ENCODE measurements around the gene RAB30.
A peak's percentile ranks its signal among the peaks of the same experiment; 100 is the strongest.
"Not testable (repeated sequence)": the region's sequence is repeated elsewhere in the genome, so short reads cannot be mapped to it uniquely, and the experiment has no call there.

The RAB30 gene

DNA sequence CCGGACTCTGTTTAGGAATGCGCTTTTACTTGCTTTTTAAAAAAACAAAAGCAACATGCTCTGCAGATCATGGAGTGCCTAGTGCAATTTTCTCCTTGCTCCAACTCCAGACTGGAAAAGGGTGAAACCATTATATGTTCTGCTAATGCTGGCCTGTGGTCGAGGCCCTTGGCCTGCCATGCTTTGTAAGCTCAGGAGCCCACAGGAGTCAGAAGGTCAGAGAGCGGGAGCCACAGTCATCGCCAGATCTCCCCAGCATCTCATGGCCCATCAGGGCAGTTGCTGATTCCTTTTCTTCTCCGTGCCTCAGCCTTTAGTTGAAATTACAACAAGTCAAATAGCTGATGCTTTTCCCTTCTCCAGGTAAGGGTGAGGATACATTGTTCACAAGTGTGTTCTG is 89.8 kb downstream of the RAB30 start:
- no peak for DNase-seq (ENCODE audit: low read depth)

GRCh38 chr11:82980947-82981346 is 90.8 kb downstream of the RAB30 start:
- no peak for DNase-seq (ENCODE audit: low read depth)

GRCh38 chr11:82980292-82980691 is 91.4 kb downstream of the RAB30 start:
- no peak for DNase-seq (ENCODE audit: low read depth)

- no peak for DNase-seq (ENCODE audit: low read depth)
These were observed 91.9 kb downstream of the RAB30 start for GRCh38 chr11:82979824-82980223.

DNA sequence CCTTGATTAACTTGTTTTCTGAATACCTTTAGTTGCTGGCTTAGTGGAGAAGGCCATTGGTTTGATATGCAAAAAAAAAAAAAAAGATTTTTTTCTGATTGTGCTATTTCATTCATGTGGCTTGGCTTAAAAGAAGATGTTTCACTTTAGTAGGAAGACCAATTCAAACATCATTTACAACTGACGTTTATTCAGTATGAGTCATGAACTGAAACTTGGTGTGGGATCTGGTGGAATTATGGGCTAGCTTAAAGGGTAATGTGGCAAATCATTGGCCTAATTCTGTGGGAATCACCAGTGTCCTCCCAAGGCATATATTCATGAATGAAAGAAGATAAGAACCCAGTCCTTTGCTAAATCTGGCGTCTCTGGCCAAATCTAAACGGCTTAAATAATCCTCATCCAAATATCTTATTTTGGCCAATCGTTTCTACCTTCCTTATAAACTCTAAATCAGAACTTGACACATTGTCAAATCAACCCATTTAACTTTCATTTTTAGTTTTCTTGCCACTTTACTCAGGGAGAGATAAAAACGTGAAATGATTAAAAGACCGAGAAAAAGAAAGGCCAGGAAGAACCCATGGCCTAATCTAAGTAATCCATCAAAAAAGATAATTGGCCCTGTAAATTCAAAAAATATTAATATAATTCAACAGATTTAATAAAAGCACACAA is 93.1 kb downstream of the RAB30 start:
- no peak for DNase-seq (ENCODE audit: low read depth)

GRCh38 chr11:82976786-82977185 is 94.9 kb downstream of the RAB30 start:
- DNase-seq (ENCODE audit: low read depth): no peak

GRCh38 chr11:82975882-82976281 is 95.8 kb downstream of the RAB30 start:
- no peak for DNase-seq (ENCODE audit: low read depth)

DNA sequence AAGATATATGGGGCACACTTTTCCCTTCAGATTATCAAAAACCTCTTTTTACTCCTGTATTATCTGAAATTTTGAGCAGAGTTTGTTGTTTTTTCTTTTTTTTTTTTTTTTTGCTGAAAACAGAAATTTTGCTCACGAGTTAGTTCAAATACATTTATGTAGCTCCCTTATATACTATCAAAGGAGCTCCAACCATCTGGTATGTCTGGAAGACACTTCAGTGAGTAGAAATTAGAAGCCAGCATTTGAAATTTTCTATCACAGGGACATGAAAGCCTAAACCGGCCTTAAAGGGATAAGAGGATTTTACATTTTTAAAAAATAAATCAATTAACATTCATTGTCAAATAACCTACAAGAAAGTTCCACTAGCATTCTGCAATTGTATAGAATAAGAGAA is 96.8 kb downstream of the RAB30 start:
- DNase-seq (ENCODE audit: low read depth): no peak

DNA sequence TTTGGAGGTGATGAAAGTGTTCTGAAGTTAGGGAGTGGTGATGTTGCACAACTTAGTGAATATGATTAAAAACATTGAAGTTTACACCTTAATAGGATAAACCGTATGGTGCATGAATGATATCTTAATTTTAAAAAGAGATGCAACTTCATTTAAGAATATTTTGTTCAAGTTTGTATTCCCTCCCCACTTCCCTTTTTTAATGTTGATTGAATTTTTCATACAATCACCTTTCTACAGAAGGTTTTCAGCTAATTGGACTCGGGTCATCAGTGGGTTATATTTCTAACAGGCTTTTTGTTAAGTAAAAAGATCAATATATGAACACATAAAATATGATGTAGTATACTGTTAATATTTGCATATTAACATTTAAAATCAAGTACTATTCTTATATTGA is 97.6 kb downstream of the RAB30 start:
- DNase-seq (ENCODE audit: low read depth): no peak

- DNase-seq (ENCODE audit: low read depth): no peak
These were observed 99.6 kb downstream of the RAB30 start for GRCh38 chr11:82972103-82972502.

- DNase-seq (ENCODE audit: low read depth): not testable (repeated sequence)
These were observed 100.2 kb downstream of the RAB30 start for GRCh38 chr11:82971519-82971946.

- not testable (repeated sequence) for DNase-seq (ENCODE audit: low read depth)
These were observed 101.1 kb downstream of the RAB30 start for GRCh38 chr11:82970507-82971083.

GRCh38 chr11:82969811-82970210 is 101.9 kb downstream of the RAB30 start:
- no peak for DNase-seq (ENCODE audit: low read depth)

DNA sequence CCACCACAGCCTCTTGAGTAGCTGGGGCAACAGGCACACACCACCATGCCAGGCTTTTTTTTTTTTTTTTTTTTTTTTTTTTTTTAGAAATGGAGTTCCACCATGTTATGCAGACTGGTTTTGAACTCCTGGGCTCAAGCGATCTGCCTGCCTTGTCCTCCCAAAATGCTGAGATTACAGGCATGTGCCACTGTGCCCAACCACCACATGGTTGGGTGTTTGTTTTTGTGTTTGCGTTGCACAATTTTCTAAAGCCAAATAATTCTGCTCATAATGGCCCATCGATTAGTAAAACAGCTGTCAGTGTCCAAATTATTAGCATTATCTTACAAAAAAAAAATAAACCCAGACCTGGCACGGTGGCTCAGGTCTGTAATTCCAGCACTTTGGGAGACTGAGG is 104.3 kb downstream of the RAB30 start:
- no peak for DNase-seq (ENCODE audit: low read depth)

DNA sequence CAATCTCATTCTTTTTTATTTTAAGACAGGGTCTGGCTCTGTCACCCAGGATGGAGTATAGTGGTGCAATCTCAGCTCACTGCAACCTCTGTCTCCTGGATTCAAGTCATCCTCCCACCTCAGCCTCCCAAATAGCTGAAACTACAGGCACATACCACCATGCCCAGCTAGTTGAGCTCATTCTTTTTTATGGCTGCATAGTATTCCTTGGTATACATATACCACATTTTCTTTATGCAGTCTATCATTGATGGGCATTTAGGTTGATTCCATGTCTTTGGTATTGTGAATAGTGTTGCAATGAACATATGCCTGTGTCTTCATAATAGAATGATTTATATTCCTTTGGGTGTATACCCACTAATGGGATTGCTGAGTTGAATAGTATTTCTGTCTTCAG is 109.7 kb downstream of the RAB30 start:
- DNase-seq (ENCODE audit: low read depth): not testable (repeated sequence)

- DNase-seq (ENCODE audit: low read depth): no peak
These were observed 110.9 kb downstream of the RAB30 start for GRCh38 chr11:82960779-82961143.

DNA sequence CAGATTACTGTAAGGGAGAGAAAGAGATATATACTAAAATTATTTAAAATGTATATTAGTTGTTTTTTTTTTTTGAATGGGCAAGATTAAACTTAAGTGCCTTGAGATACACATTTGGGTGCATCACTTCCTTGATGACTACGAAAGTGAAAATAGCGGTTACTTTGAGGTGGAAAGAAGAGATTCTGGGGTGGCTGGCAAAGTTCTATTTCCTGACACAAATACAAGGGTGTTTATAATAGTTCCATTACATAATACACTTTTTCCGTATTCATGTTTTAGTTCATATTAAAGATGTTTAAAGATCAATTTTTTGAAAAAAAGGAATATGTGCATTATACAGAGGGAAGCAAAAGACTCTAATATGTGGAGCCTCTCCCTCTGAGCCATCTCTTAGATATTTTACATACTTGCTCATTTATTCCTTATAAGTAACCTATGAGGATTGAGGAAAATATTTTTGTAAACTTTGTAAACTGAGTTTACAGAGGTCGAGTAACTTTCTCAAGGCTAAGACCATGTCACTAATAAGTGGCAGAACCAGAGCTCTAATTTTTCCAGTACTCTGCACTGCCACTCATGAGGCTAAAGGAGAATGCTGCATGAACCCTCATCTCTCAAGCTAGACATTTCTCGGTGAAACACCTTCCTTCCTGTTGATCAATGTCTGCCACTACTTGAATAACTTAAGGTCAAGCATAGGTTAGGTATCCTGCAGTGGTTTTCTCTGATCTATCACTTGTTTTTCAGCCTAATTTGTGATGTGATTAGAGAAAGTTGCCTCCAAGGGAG is 111.5 kb downstream of the RAB30 start:
- DNase-seq (ENCODE audit: low read depth): no peak

DNA sequence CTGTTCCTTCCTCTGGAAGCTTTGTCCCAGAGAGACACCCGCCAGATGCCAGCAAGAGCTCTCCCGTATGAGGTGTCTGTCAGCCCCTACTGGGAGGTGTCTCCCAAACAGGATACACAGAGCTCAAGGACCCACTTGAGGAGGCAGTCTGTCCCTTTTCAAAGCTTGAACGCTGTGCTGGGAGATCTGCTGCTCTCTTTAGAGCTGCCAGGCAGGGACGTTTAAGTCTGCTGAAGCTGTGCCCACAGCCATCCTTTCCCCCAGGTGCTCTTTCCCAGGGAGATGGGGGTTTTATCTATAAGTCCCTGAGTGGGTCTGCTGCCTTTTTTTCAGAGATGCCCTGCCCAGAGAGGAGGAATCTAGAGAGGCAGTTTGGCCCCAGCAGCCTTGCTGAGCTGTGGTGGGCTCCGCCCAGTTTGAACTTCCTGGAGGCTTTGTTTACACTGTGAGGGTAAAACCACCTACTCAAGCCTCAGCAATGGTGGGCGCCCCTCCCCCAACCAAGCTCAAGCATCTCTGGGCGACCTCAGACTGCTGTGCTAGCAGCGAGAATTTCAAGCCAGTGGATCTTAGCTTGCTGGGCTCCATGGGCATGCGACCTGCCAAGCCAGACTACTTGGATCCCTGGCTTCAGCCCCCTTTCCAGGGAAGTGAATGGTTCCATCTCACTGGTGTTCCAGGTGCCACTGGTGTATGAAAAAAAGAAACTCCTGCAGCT is 115.8 kb downstream of the RAB30 start:
- DNase-seq (ENCODE audit: low read depth): peak; percentile 21

DNA sequence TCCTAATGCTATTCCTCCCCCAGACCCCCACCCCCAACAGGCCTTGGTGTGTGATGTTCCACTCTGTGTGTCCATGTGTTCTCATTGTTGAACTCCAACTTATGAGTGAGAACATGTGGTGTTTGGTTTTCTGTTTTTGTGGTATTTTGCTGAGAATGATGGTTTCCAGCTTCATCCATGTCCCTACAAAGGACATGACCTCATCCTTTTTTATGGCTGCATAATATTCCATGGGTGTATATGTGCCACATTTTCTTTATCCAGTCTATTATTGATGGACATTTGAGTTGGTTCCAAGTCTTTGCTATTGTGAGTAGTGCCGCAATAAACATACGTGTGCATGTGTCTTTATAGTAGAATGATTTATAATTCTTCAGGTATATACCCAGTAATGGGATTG is 121.2 kb downstream of the RAB30 start:
- not testable (repeated sequence) for DNase-seq (ENCODE audit: low read depth)

DNA sequence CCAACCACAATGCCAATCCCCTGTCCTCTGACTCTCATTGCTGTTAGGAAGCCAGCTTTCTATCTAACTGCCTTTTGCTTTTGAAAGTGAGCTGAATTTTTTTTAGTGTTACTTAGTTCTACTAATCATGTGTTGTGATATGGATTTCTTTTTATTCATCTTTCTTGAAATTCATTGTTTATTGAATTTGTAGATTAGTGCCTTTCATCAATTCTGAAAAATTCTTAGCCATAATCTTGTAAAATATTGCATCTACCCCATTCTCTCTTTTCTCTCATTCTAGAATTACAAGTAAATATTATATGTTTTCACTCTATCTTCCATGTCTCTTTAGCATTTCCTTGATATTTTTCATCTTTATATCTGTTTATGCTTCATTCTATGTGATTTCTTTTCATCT is 122.3 kb downstream of the RAB30 start:
- DNase-seq (ENCODE audit: low read depth): no peak

DNA sequence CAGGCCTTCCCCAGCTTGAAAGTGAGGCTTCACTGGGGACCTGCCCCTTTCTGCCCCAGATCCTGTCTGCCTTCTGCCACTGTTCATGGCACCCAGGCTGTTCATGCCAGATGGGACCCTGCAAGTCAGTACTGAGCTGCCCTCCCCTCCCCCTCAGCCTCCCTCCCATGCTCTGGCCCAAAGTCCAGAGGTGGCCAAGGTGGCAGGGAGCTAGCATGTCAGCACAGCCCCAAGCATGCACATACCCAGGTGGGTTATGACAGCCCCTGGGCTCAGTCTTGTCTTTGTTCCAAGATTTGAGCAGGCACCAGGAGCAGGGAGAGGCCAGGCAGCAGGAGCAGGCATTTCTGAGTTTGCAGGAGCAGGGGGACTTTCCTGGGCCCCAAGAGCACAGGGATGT is 126.0 kb downstream of the RAB30 start:
- no peak for DNase-seq (ENCODE audit: low read depth)

- not testable (repeated sequence) for DNase-seq (ENCODE audit: low read depth)
These were observed 126.7 kb downstream of the RAB30 start for GRCh38 chr11:82945041-82945440.

DNA sequence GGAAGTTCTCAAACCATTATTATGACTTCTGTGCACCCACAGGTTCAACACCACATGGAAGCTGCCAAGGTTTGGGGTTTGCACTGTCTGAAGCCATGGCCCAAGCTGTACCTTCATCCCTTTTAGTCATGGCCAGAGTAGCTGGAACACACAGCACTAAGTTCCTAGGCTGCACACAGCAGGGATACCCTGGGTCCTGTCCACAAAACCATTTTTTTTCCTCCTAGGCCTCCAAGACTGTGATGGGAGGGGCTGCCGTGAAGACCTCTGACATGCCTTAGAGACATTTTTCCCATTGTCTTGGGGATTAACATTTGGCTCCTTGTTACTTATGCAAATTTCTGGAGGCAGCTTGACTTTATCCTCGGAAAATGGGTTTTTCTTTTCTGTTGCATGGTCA is 127.5 kb downstream of the RAB30 start:
- DNase-seq (ENCODE audit: low read depth): no peak
